ENCODE measurements around the gene PRDM16. TPM values are rescaled to one million over a fixed set of nuclear protein-coding genes. Genes with fewer than 3 reads are reported as not detected.

The PRDM16 gene
- total and polyA plus RNA-seq, 4 donors, result 0.05 to 0.67 (median 0.19) TPM

GRCh38 chr1:3287656-3288160, 218.7 kb downstream of the PRDM16 start:
- Histone ChIP-seq H3K27ac (ENCODE audit: low read depth in 1 of 2, low read length in 2 of 2) (no peak overlapping the region), H3K4me3 (ENCODE audit: low read depth in 1 of 3, low read length in 3 of 3) (no peak overlapping the region), H3K27me3 (ENCODE audit: control insufficient read depth in 4 of 4, insufficient read depth in 4 of 4, low read length in 3 of 4) (peaks cover 0 to 3% (median 0%) of the 10 kb centered on the region in 4 donors), H3K9ac (ENCODE audit: low read depth in 1 of 2, low read length in 2 of 2) (no peak overlapping the region), H3K36me3 (ENCODE audit: control insufficient read depth in 4 of 4, insufficient read depth in 3 of 4, low read depth in 1 of 4, low read length in 3 of 4) (no peaks in the 10 kb centered on the region), H3K9me3 (ENCODE audit: control insufficient read depth in 4 of 4, low read length in 3 of 4) (no peaks in the 10 kb centered on the region), H3K4me1 (ENCODE audit: control insufficient read depth in 4 of 4, insufficient read depth in 4 of 4, low read length in 3 of 4) (peaks cover 0 to 2% (median 0%) of the 10 kb centered on the region in 4 donors)
- TF ChIP-seq SP1 (IDR thresholded peaks at IDR 0.05) (no peak), RAD21 (IDR thresholded peaks at IDR 0.05) (no peak), GABPA (IDR thresholded peaks at IDR 0.05 in 1 of 2, conservative IDR thresholded peaks at IDR 0.05 in 1 of 2) (no peak), RXRA (IDR thresholded peaks at IDR 0.05) (no peak), FOXA2 (IDR thresholded peaks at IDR 0.05) (no peak), NR2F2 (IDR thresholded peaks at IDR 0.05) (no peak)
- WGBS, result 92% methylated on average over 25 of the region's 25 CpGs
- DNase-seq (ENCODE audit: low spot score), result no peak

DNA sequence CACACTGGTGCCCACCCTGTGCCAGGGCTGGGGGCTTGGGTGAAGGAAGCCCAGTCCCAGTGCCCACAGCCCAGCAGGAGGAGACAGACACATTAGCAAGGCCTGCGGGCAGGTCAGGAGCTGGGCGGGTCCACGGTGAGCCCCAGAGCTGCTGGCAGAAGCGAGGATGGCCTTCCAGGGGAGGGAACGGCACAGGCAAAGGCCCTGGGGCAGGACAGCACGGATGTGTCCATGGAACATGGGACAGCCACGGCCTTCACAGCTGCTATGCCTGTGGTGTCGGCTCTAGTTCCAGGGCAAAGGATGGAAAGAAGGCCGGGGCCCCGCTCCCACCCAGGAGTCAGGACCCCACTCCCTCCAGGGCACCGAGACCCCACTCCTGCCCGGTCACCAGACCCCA, 220.5 kb downstream of the PRDM16 start:
- no peak overlapping the region for H3K27ac ChIP-seq (ENCODE audit: low read depth in 1 of 2, low read length in 2 of 2)
- peaks cover 0 to 2% (median 1%) of the 10 kb centered on the region in 4 donors for H3K27me3 ChIP-seq (ENCODE audit: control insufficient read depth in 4 of 4, insufficient read depth in 4 of 4, low read length in 3 of 4)
- H3K4me3 ChIP-seq (ENCODE audit: low read depth in 1 of 3, low read length in 3 of 3), result no peak overlapping the region
- peaks cover 0 to 2% (median 0%) of the 10 kb centered on the region in 4 donors for H3K4me1 ChIP-seq (ENCODE audit: control insufficient read depth in 4 of 4, insufficient read depth in 4 of 4, low read length in 3 of 4)
- H3K9me3 ChIP-seq (ENCODE audit: control insufficient read depth in 4 of 4, low read length in 3 of 4), result no peaks in the 10 kb centered on the region
- WGBS, result 92% methylated on average over 12 of the region's 12 CpGs
- no peaks in the 10 kb centered on the region for H3K36me3 ChIP-seq (ENCODE audit: control insufficient read depth in 4 of 4, insufficient read depth in 3 of 4, low read depth in 1 of 4, low read length in 3 of 4)
- H3K9ac ChIP-seq (ENCODE audit: low read depth in 1 of 2, low read length in 2 of 2), result no peak overlapping the region
- DNase-seq (ENCODE audit: low spot score), result no peak
- TF ChIP-seq SP1 (IDR thresholded peaks at IDR 0.05), result no peak
- TF ChIP-seq EGR1 (IDR thresholded peaks at IDR 0.05; ENCODE audit: low read depth in 2 of 2), result no peak
- TF ChIP-seq MAX (IDR thresholded peaks at IDR 0.05), result no peak
- TF ChIP-seq FOXA1 (IDR thresholded peaks at IDR 0.05), result no peak
- TF ChIP-seq JUND (IDR thresholded peaks at IDR 0.05), result no peak
- no peak for TF ChIP-seq RXRA (IDR thresholded peaks at IDR 0.05)
- TF ChIP-seq FOXA2 (IDR thresholded peaks at IDR 0.05), result no peak
- no peak for TF ChIP-seq HNF4A (conservative IDR thresholded peaks at IDR 0.05)
- no peak for TF ChIP-seq HNF4G (IDR thresholded peaks at IDR 0.05)
- TF ChIP-seq, protein P1, sequence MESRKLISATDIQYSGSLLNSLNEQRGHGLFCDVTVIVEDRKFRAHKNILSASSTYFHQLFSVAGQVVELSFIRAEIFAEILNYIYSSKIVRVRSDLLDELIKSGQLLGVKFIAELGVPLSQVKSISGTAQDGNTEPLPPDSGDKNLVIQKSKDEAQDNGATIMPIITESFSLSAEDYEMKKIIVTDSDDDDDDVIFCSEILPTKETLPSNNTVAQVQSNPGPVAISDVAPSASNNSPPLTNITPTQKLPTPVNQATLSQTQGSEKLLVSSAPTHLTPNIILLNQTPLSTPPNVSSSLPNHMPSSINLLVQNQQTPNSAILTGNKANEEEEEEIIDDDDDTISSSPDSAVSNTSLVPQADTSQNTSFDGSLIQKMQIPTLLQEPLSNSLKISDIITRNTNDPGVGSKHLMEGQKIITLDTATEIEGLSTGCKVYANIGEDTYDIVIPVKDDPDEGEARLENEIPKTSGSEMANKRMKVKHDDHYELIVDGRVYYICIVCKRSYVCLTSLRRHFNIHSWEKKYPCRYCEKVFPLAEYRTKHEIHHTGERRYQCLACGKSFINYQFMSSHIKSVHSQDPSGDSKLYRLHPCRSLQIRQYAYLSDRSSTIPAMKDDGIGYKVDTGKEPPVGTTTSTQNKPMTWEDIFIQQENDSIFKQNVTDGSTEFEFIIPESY (IDR thresholded peaks at IDR 0.05), result no peak
- TF ChIP-seq REST (IDR thresholded peaks at IDR 0.05), result no peak
- TF ChIP-seq, protein P2, sequence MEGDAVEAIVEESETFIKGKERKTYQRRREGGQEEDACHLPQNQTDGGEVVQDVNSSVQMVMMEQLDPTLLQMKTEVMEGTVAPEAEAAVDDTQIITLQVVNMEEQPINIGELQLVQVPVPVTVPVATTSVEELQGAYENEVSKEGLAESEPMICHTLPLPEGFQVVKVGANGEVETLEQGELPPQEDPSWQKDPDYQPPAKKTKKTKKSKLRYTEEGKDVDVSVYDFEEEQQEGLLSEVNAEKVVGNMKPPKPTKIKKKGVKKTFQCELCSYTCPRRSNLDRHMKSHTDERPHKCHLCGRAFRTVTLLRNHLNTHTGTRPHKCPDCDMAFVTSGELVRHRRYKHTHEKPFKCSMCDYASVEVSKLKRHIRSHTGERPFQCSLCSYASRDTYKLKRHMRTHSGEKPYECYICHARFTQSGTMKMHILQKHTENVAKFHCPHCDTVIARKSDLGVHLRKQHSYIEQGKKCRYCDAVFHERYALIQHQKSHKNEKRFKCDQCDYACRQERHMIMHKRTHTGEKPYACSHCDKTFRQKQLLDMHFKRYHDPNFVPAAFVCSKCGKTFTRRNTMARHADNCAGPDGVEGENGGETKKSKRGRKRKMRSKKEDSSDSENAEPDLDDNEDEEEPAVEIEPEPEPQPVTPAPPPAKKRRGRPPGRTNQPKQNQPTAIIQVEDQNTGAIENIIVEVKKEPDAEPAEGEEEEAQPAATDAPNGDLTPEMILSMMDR (IDR thresholded peaks at IDR 0.05; ENCODE audit: low read depth, low read length, missing input control), result no peak
- TF ChIP-seq YY1 (IDR thresholded peaks at IDR 0.05), result no peak
- no peak for TF ChIP-seq RAD21 (IDR thresholded peaks at IDR 0.05)
